HG03558 (cell line): Measurements from ENCODE around the gene KNSTRN.

Experiments
- ATAC-seq: cut with Tn5 transposase; IDR thresholded peaks from one replicate; pipeline ENCODE4 v1.9.1; 2021; ENCODE audit warnings: moderate number of reproducible peaks; ENCODE audit not compliant: unreplicated experiment; ENCODE audit errors: extremely low read depth

Gene KNSTRN, protein sequence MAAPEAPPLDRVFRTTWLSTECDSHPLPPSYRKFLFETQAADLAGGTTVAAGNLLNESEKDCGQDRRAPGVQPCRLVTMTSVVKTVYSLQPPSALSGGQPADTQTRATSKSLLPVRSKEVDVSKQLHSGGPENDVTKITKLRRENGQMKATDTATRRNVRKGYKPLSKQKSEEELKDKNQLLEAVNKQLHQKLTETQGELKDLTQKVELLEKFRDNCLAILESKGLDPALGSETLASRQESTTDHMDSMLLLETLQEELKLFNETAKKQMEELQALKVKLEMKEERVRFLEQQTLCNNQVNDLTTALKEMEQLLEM

DNA sequence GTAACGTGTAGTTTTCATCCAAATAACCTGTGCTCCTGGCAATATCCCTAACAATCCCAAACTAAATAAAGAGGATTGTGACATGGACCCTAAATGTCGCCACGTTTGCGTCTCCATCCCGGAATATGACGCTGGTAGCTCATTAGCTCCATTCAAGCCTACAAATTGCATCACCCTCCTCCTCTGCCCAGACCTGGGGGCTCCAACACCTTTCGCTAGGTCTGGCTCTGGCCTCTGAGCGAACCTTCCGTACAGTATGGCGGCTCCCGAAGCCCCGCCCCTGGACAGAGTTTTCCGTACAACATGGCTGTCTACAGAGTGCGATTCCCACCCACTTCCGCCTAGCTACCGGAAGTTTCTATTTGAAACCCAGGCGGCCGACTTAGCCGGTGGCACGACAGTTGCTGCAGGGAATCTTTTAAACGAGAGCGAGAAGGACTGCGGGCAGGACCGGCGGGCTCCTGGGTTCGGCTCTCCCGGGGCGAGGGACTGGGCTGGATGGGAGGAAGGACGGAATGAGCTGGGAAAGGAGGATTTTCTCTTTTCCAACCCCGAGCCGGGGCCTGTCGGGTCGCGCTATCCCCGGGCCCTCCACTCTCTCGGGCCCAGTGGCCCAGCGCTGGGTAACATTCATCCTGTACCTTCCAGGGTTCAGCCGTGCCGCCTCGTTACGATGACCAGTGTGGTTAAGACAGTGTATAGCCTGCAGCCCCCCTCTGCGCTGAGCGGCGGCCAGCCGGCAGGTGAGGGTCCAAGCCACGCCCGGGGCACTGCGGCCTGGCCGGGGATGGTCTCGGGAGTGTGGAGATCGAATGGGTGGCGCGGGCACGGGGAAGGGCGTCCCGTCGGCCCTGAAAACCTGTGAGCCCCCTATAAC lies at the start of gene KNSTRN:
Gene KNSTRN (plus strand): TSS at position 142 of the 877 bp plus-strand sequence. CDS start 115 bp downstream, at position 257.
- ATAC-seq: peak; percentile 74

DNA sequence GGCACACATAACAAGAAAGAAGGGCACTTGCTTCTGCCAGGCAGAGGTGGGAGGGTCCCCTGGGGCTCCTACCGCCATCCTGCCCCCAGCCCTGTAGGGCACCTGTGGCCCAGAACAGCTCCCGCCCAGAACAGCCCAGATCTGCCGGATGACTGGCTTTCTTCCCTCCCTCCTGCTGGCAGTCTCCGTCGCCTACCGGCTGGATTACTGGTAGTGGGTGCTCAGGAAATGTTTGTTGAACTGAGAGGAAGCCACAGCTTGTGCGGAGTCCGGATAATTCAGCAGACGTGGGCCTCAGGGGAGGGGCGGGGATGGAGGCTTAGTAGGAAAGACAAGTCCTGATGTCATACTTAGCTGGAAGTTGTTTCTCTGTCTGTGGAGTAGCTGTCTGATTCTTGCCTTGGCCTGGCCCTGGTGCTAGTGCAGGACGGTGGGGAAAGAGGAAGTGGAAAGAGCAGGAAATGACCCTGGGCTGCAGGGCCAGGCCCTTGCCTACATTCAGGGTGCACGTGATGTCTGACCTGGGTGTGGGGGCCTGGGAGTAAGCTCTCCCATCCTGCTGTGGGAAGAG lies 48.5 kb upstream of the KNSTRN start:
- no peak for ATAC-seq

DNA sequence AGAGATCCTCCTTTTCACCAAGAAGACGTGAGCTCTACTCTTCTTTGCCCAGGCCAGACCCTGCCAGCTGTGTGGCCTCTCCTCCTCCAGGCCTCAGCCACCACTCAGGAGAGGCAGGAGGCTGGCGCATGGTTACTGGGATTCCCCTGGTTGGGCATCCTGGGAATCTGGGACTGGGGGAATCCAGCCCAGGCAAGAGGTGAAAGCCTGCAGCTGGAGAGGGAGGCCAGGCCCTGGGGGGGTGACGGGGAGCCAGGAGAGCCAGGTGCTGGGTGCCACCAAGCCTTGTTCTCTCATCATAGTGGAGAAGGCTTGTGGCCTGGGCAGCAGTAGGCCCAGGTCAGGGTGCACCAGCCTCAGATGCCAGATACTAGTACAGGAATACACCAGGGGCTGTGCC lies 48.0 kb upstream of the KNSTRN start:
- ATAC-seq: no peak

DNA sequence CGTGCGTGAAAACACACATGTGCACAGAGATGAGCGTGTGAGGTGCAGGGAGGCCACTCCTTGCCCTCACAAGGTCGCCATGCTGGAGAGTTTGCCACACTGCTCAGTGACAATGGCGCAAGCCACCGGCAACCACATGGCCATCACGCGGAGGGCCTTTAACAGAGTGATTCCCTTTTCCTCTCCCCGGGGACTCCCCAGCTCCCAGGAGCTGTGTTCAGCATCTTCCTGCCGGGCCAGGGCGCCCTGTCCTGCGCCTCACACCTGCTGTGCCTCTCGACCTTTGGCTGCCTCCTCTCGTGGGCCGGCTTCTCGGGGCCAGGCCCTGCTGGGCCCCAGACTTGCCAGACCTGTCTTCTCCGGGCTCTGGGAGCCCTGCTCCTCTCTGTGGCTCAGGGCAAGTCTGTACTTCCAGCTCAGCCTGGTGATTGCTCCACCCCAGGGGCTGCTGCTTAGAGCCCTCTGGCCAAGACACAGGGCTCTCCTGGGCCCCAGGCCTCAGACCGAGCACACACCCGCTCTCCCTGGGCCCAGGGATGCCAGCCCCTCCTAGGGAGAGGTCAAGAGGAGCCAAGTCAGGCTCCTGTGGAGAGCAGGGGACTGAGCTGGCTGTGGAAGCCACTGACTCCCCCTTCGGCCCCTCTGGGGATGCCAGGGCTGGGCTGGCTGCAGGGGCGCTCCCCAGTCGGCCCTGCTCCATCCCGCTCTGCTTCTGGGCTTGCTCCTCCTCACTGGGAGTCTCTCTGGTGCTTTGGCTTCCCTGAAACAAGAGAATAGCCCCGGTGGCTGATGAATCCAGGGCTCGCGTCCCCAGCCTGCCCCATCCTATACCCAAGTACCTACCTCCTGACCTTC lies 47.4 kb upstream of the KNSTRN start:
- ATAC-seq: no peak

DNA sequence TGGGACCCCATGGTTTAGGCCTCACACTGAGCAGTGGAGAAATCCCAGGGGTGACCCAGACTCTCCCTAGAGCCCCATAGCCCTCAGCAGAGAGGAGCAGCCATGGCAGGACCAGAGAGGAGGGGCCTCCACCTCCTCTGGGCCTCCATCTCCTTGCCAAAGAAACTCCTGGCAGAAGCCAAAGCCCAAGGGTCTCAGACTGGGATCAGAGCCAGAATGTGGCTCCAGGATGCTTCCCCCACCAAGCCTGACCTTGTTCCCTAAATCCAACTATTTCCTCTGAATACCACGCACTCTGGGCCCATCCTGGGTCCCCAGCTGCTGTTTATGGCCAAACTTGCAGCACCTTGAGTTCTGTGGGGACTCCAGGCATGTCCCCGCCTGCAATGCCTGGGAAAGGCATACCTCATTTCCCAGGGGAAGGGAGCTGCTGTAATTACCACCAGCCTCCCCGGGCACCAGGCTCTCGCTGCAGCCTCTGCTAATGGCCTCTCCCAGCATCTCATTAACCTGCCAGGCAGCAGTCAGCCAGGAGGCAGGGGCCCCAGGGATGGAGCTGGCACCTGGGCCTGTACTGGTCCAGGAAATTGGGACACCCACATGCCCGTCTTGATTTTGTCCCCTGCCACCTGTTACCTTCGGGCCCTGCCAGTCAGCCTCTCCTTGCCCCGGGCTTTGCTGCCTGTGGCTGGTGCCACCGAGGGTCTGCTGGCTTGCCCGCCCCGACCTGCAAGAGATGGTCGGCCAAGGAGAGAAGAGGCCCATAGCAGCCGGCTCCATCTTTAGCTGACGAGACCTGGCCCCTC lies 46.4 kb upstream of the KNSTRN start:
- ATAC-seq: no peak

DNA sequence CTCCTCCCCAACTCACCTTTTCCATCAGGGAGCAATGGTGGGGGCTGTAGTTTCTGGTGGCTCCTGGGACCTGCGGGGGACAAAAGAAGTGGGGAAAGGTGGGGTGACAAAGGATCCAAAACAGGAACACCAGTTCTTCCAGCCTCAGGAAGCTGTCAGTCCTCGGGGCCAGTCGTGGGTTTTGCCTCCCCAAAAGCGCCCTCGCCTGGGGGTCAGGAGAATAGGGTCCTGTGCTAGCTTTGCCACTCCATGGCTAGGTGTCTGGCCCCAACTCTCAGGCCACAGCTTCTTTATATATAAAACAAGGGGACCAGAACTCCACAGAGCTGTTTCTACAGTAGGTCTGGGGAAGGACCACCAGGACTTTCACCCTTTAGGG lies 45.8 kb upstream of the KNSTRN start:
- no peak for ATAC-seq

DNA sequence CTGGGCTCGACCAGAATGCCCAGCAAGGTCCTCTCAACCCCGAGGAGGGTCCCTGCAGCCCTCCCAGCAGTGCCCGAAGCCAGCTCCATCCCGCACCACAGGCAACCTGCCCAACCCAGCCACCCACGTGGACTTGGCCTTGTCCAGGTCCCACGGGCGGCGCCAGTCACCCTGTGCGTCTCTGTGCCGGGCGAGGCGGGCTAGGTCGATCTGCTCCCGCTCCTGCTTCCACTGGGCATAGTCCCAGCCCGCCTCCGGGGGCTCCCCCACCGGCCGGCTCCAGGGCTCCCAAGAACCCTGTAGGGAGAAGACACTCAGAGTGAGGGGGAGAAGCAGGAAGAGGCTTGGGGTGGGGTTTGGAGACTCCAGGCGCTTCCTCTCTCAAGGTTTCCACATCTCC lies 44.9 kb upstream of the KNSTRN start:
- ATAC-seq: no peak

DNA sequence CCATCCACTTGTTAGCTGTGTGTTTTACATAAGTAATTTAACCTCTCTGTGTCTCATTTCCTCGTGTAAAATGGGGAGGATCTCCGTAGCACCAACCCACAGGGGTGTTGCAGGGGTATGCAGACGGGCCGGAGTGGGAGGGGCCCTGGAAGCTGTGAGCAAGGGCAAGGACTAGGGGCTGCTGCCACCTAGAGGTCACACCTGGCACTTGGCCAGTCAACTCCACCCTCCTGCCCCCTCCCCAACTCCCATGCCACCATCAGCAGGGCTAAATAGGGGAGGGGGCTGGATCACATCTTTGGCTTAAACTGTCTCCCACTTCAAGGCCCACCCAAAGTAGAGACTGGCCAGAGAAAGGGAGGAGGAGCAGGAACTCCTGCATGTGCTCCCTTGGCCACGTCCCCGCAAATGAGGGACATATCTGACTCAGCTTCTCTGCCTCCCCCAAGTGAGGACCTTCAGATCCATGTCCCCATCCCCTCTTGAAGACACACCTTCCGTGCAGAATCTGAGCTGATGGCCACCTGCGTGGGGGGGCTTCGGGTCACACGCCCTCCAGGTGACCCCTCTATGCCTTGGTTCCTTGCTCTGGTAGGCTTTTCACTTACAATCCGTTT lies 44.4 kb upstream of the KNSTRN start:
- no peak for ATAC-seq

DNA sequence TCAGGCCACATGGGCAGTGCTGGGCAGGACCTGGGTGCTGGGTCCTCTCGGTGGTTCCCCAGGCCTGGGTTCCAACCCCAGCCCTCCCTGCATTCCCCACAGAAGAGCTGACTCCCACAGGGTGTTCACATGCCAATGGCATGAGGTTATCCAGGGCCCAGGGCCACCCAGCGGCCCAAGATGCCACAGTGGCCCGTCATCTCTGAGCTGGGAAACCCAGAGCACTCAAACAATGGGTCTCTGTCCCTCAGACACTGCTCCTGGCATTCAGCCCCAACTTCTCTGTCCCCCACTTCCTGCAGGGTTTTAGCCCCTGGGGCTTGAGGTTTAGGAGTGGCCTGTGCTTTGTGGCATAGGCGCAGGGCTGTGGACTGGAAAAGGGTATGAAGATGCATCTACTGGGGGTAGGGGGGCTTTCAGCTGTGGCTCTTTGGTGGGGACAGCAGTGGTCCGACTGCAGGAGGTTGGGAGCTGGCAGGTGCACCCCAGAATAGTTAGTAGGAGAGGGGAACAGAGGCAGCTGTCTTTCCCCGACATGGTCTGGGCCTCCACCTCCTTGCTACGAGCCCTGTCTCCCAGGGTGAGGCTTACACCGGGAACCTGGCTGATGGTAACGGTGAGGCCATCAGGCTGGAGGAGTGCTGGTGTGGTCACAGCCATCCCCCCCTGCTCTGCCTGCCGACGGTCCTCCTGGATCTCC lies 43.5 kb upstream of the KNSTRN start:
- no peak for ATAC-seq

DNA sequence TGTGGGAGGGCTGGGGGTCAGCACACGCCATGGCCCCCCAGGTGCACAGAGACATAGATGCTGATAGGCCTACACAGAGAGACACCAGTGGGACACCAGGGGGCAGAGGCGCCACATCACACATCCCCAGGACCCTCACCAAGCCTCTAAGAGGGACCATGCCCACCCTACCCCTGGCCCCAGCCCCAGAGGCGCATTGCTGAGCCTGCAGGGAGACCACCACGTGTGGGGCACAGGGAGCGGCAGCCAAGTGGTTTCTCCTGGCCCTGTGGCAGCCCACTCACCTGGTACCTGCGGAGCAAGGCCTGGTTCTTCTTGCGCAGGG lies 42.9 kb upstream of the KNSTRN start:
- no peak for ATAC-seq

DNA sequence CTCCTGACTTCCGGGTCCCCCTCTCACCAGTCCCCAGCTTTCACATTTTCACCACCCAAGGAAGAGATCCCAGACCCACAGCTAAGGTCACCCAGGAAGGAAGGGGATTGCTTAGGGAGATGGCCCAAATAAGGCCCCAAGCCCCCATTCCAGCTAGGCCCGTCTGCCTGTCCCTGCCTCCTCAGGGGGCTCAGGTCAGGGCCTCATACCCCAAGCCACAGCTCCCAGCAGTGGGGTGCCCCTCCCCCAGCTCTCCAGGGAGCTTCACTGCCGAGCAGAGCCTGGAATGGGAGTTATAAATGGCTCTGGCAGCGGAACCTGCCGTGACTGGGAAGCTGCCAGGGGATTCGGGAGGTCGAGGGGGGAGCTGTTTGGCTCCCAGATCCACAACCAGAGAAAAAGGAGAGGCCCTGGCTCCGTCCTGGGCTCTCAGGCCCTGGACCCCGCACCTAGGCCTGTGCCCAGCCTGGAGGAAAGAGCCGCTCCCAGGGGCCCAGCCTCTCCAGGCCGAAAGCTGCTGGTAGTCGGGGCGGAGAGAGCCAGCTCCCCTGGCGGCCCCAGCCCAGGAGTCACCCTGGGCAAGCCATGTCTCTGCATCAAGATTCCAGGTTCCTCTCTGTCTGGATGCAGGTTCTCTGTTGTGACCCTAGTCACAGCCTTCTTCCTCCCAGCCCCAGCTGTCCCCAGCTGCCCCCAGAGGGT lies 42.3 kb upstream of the KNSTRN start:
- no peak for ATAC-seq

DNA sequence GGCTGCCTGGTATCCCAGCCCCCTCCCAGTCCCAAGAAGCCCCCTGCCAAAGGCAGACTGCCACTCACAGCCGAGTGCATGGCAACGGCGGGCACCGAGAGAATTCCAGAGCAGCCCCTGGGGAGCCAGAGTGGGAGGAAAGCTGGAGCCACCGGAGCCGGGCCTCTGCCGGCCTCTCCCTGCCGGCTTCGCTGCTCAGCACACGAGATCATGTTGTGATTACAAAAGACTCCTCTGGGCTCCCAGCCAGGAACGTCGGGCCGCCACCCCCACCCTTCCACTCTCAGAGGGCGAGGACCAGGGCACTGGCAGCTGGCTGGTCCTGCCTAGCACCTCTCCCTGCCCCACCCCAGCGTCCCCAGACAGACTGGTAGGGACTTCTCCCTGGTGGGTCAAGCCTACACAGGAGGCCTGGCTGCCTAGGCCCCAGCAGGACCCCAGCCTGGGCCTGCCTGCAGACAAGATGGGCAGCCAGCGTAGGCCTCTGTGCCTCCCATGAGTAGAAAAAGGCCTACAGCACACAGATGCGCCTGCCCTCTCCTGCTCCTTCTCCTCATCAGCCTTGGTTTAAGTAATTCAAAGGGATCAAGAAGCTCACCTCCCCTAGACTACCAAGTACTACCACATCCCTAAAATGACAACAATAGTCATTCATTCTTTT lies 41.7 kb upstream of the KNSTRN start, which contains the start of gene CCDC9B:
Gene CCDC9B (minus strand): TSS at position 200 of the 661 bp plus-strand sequence. CDS start 120 bp downstream, at position 80.
- no peak for ATAC-seq

DNA sequence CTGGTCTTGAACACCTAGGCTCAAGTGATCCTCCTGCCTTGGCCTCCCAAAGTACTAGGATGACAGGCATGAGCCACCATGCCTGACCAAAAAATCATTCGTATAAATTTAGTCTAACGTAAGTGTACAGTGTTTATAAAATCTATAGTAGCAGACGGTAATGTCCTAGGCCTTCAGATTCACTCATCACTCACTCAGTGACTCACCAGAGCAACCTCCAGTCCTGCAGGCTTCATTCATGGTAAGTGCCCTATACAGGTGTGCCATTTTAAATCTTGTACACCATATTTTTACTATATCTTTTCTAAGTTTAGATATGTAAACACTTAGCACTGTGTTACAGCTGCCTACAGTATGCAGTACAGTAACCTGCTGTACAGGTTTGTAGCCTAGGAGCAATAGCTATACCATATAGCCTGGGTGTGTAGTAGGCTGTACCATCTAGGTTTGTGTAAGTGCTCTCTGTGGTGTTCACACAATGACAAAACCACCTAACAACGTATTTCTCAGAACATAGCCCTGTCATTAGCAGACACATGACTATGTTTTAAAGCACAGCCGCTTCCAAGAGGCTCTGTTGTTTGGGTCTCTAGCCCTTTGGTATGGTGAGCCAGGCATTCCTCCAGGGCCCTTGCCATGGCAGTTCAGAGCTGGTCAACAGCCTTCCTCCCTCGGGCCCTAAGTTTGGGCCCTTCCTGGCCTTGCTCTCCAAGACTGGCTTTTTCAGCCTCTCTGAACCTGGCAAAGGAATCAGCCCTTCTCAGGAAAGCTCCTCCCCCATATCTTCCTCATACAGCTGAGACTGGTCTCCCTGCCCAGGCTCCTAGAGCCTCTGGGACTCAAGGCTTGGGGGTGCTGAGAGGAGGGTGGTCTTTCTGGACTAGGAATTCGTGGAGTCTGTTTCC lies 39.9 kb upstream of the KNSTRN start:
- no peak for ATAC-seq

DNA sequence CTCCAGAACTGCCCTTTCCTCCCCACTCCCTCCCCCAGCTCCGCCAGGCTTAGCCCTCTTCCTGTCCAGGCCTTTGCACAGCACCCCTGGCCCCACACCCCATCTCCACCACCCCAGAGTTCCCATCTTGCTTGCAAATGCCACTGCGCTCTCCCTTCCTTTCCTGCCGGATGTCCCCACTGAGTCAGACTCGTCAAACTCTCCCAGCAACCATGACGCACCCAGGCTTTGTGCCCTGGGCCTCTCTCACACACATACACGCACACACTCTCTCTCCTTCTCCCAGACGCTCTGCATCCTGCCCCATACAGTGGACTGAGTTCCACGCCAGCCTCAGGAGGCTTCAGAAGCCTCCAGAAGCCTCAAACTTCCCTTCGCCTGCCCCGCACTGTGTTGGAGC lies 39.0 kb upstream of the KNSTRN start:
- no peak for ATAC-seq

DNA sequence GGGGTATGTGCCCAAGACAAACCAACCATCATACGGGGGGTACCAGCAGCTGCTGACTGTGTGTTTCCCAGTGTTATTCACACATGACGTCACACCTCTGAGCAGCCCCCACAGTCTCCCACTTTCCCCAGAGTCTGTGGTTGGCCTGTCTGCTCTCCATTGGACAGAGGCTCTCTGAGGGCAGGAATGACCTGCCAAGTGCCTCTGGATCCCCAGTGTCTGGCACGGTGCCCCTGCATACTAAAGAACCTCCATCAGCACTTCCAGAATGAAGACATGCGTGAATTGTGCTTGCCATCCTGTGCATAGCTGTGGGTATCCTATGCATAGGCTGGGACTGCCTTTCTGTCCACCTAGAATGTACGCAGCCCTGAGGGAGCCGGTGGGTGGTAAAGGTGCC lies 38.3 kb upstream of the KNSTRN start:
- ATAC-seq: no peak

DNA sequence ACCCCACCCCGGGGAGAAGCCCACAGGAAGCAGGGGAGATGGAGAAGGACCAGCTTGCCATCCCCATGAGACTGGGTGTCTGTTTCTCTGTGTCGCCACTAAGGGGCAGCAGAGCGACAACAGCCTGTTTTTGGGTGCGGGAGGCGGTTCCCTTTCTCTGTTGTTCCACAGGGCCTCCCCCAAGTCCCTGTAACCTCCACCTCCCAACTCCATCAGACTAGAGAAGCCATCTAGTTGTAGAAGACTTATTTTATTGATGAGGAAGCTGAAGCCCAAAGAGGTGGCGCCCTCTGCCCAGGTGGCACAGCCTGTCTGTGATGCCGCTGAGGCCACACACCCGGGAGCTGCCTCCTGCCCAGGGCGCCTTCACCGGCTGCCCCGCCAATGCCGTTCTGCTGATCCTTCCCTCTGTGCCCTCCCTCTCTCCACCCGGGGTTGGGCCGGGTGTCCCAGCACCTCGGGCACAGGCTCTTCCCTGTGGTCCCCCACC lies 37.8 kb upstream of the KNSTRN start:
- no peak for ATAC-seq
